ENCODE data around the gene C18orf32.

- no peak for TF ChIP-seq NFYB (IDR thresholded peaks at IDR 0.05; ENCODE audit: insufficient read depth, low read depth, low read length)
- no peak for TF ChIP-seq SIN3A (IDR thresholded peaks at IDR 0.05; ENCODE audit: low read depth, low read length)
- no peak for TF ChIP-seq JUND (IDR thresholded peaks at IDR 0.05; ENCODE audit: low read depth, low read length)
- no peak for TF ChIP-seq POLR2AphosphoS5 (IDR thresholded peaks at IDR 0.05; ENCODE audit: low read length)
- TF ChIP-seq NRF1 (conservative IDR thresholded peaks at IDR 0.05; ENCODE audit: low read depth, low read length), result no peak
- no peak for TF ChIP-seq GABPA (IDR thresholded peaks at IDR 0.05; ENCODE audit: low read depth)
- TF ChIP-seq FOS (IDR thresholded peaks at IDR 0.05; ENCODE audit: borderline replicate concordance, extremely low read depth, insufficient read length), result no peak
- no peak for TF ChIP-seq YY1 (IDR thresholded peaks at IDR 0.05; ENCODE audit: low read depth, low read length)
- TF ChIP-seq, protein P1, sequence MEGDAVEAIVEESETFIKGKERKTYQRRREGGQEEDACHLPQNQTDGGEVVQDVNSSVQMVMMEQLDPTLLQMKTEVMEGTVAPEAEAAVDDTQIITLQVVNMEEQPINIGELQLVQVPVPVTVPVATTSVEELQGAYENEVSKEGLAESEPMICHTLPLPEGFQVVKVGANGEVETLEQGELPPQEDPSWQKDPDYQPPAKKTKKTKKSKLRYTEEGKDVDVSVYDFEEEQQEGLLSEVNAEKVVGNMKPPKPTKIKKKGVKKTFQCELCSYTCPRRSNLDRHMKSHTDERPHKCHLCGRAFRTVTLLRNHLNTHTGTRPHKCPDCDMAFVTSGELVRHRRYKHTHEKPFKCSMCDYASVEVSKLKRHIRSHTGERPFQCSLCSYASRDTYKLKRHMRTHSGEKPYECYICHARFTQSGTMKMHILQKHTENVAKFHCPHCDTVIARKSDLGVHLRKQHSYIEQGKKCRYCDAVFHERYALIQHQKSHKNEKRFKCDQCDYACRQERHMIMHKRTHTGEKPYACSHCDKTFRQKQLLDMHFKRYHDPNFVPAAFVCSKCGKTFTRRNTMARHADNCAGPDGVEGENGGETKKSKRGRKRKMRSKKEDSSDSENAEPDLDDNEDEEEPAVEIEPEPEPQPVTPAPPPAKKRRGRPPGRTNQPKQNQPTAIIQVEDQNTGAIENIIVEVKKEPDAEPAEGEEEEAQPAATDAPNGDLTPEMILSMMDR (IDR thresholded peaks at IDR 0.05 in 2 of 3, conservative IDR thresholded peaks at IDR 0.05 in 1 of 3; ENCODE audit: control insufficient read depth in 2 of 3, extremely low read depth in 1 of 3, insufficient read depth in 1 of 3, low read depth in 3 of 3, low read length in 3 of 3), result no peak
- TF ChIP-seq HDGF (IDR thresholded peaks at IDR 0.05), result no peak
These were observed 4.5 kb upstream of the C18orf32 start for GRCh38 chr18:49491534-49491856.

Data from GM12878 (cell line).